Esophagus muscularis mucosa (tissue), 4 donors: Measurements from ENCODE around the gene INPP5A. TPM values are rescaled to one million over a fixed set of nuclear protein-coding genes. Genes with fewer than 3 reads are reported as not detected.

Experiments
- DNase-seq: peaks from one replicate; pipeline ENCODE4 v3.0.0-alpha.2; 2017; ENCODE audit errors: extremely low spot score
- H3K27ac ChIP-seq, 4 donors: fragments of 200-600 bp; sonication (generic); replicated peaks in 1 of 4; 1 replicate in 3 of 4; 2 replicates in 1 of 4; pipeline ENCODE4 v1.5.1; 2016 to 2019; ENCODE audit warnings: mild to moderate bottlenecking in 1 of 4
- H3K27me3 ChIP-seq, 4 donors: fragments of 200-600 bp; sonication (generic); one replicate each; pipeline versions ENCODE4 v1.5.1 to v1.6.0; 2016 to 2019
- H3K36me3 ChIP-seq, 4 donors: fragments of 200-600 bp; sonication (generic); one replicate each; pipeline ENCODE4 v1.5.1; 2016 to 2019
- H3K4me1 ChIP-seq, 4 donors: fragments of 200-600 bp; sonication (generic); one replicate each; pipeline ENCODE4 v1.5.1; 2016 to 2019
- H3K4me3 ChIP-seq, 4 donors: fragments of 200-600 bp; sonication (generic); 1 replicate in 2 of 4; 2 replicates in 2 of 4; pipeline ENCODE4 v1.5.1; 2016 to 2019; ENCODE audit warnings: mild to moderate bottlenecking in 4 of 4, moderate library complexity in 1 of 4
- H3K9me3 ChIP-seq, 4 donors: fragments of 200-600 bp; sonication (generic); 1 replicate in 3 of 4; 2 replicates in 1 of 4; pipeline ENCODE4 v1.5.1; 2016 to 2019
- CTCF ChIP-seq, 3 experiments: fragments of 200-600 bp in 2 of 3; fragments of 450-650 bp in 1 of 3; sonication (generic) in 2 of 3; IDR thresholded peaks; one replicate each; pipeline ENCODE4 v1.5.1; 2017 to 2019; ENCODE audit warnings: antibody characterized with exemption in 3 of 3, mild to moderate bottlenecking in 2 of 3, moderate library complexity in 1 of 3
- EP300 ChIP-seq: sonication (generic); formaldehyde crosslinking; IDR thresholded peaks from one replicate; pipeline ENCODE4 v1.6.1; 2017; ENCODE audit warnings: antibody characterized with exemption
- POLR2A ChIP-seq: fragments of 450-650 bp; IDR thresholded peaks from one replicate; pipeline ENCODE4 v1.6.1; 2017; ENCODE audit warnings: antibody characterized with exemption, moderate library complexity, mild to moderate bottlenecking, low read depth
- POLR2AphosphoS5 ChIP-seq, 2 donors: sonication (generic); formaldehyde crosslinking; IDR thresholded peaks; one replicate each; pipeline ENCODE4 v1.6.1; 2017; ENCODE audit warnings: antibody characterized with exemption in 2 of 2
- WGBS: methylation state at CpG from one replicate; pipeline ENCODE4 v1.1.5; 2018; 5-methylcytosine and 5-hydroxymethylcytosine counted together
- intact Hi-C: fragments of 100-400 bp; cut with DNase I; formaldehyde crosslinking; loops from one replicate; pipeline ENCODE4 v1.15.1; 2023
- total RNA-seq, 4 donors: library from RNA; depleted of rRNA; stranded (reverse); fragments of >200 nt; gene quantifications; one replicate each; pipeline versions ENCODE4 v1.1.0 to v1.2.1, GENCODE V29; 2016

The INPP5A gene
- total RNA-seq, 4 donors from 2014 or later: 234 to 301 (median 245) TPM

GRCh38 chr10:132523561-132524442, 13.8 kb upstream of the INPP5A start:
- no peak overlapping the region for H3K27ac ChIP-seq
- no peaks in the 10 kb centered on the region for H3K36me3 ChIP-seq
- intact Hi-C loops: no loop called here

GRCh38 chr10:132524443-132525285, 12.9 kb upstream of the INPP5A start:
- no peak overlapping the region for H3K4me3 ChIP-seq
- no peak for DNase-seq
- no peaks in the 10 kb centered on the region for H3K9me3 ChIP-seq
- 92% methylated on average over 15 of the region's 23 CpGs for WGBS
- peaks cover 20 to 53% (median 43%) of the 10 kb centered on the region in 4 donors for H3K4me1 ChIP-seq
- H3K27me3 ChIP-seq: no peaks in the 10 kb centered on the region
- no peak for TF ChIP-seq POLR2AphosphoS5 (IDR thresholded peaks at IDR 0.05)
- TF ChIP-seq EP300: no peak
- no peak for TF ChIP-seq POLR2A
- no peak for TF ChIP-seq CTCF (IDR thresholded peaks at IDR 0.05)
- H3K27ac ChIP-seq: no peak overlapping the region
- H3K36me3 ChIP-seq: no peaks in the 10 kb centered on the region
- intact Hi-C loops: no loop called here

More at GRCh38 chr10:132523561-132524442, 13.8 kb upstream of the INPP5A start:
- Histone ChIP-seq H3K4me1 (peaks cover 29 to 62% (median 52%) of the 10 kb centered on the region in 4 donors), H3K4me3 (no peak overlapping the region), H3K27me3 (no peaks in the 10 kb centered on the region), H3K9me3 (no peaks in the 10 kb centered on the region)
- no peak for DNase-seq
- TF ChIP-seq POLR2AphosphoS5 (IDR thresholded peaks at IDR 0.05): no peak
- TF ChIP-seq EP300: no peak
- 92% methylated on average over 12 of the region's 15 CpGs for WGBS

GRCh38 chr10:132526676-132527075, 10.9 kb upstream of the INPP5A start:
- 74% methylated on average over 16 of the region's 16 CpGs for WGBS
- intact Hi-C loops: no loop called here
- TF ChIP-seq POLR2A (no peak), CTCF (IDR thresholded peaks at IDR 0.05) (no peak), POLR2AphosphoS5 (IDR thresholded peaks at IDR 0.05) (no peak), EP300 (no peak)
- no peaks in the 10 kb centered on the region for H3K36me3 ChIP-seq
- H3K27me3 ChIP-seq: no peaks in the 10 kb centered on the region
- no peak for DNase-seq
- no peak overlapping the region for H3K4me3 ChIP-seq
- H3K9me3 ChIP-seq: peaks cover 0 to 6% (median 0%) of the 10 kb centered on the region in 4 donors
- H3K4me1 ChIP-seq: peaks cover under 1 to 33% (median 23%) of the 10 kb centered on the region in 4 donors
- no peak overlapping the region for H3K27ac ChIP-seq

- Histone ChIP-seq H3K27me3 (no peaks in the 10 kb centered on the region), H3K4me1 (peaks cover 0 to 28% (median 18%) of the 10 kb centered on the region in 4 donors), H3K4me3 (no peak overlapping the region), H3K27ac (peak overlapping the region in 3 of 4 donors; percentile 10 to 66 (median 27)), H3K9me3 (peaks cover 0 to 6% (median 0%) of the 10 kb centered on the region in 4 donors), H3K36me3 (no peaks in the 10 kb centered on the region)
- TF ChIP-seq POLR2AphosphoS5 (IDR thresholded peaks at IDR 0.05) (no peak), EP300 (no peak), POLR2A (no peak)
- no peak for DNase-seq
- 69% methylated on average over 21 of the region's 21 CpGs for WGBS
- intact Hi-C loops: no loop called here
These were observed 10.1 kb upstream of the INPP5A start for GRCh38 chr10:132527339-132528063.

- 40% methylated on average over 9 of the region's 11 CpGs for WGBS
- Histone ChIP-seq H3K36me3 (no peaks in the 10 kb centered on the region), H3K27ac (peak overlapping the region in 3 of 4 donors; percentile 10 to 66 (median 27))
These were observed 9.4 kb upstream of the INPP5A start for GRCh38 chr10:132528064-132528691.

More at GRCh38 chr10:132528064-132528691, 9.4 kb upstream of the INPP5A start:
- Histone ChIP-seq H3K4me1 (peaks cover 0 to 23% (median 15%) of the 10 kb centered on the region in 4 donors), H3K27me3 (no peaks in the 10 kb centered on the region), H3K9me3 (peaks cover 0 to 6% (median 0%) of the 10 kb centered on the region in 4 donors), H3K4me3 (no peak overlapping the region)
- TF ChIP-seq EP300 (no peak), POLR2AphosphoS5 (IDR thresholded peaks at IDR 0.05) (peak in 1 of 2 donors; percentile 21), CTCF (IDR thresholded peaks at IDR 0.05) (no peak), POLR2A (no peak)
- intact Hi-C loops: no loop called here
- DNase-seq: no peak
